ENCODE data around the gene BRSK2.

The BRSK2 gene

GRCh38 chr11:1454576-1454975, 64.8 kb downstream of the BRSK2 start:
- DNase-seq = no peak

GRCh38 chr11:1455032-1455762, 65.5 kb downstream of the BRSK2 start:
- no peak for DNase-seq

- no peak for DNase-seq
Observed at GRCh38 chr11:1455763-1456060, 66.0 kb downstream of the BRSK2 start.

- DNase-seq = no peak
Observed at GRCh38 chr11:1456176-1456575, 66.4 kb downstream of the BRSK2 start.

DNA sequence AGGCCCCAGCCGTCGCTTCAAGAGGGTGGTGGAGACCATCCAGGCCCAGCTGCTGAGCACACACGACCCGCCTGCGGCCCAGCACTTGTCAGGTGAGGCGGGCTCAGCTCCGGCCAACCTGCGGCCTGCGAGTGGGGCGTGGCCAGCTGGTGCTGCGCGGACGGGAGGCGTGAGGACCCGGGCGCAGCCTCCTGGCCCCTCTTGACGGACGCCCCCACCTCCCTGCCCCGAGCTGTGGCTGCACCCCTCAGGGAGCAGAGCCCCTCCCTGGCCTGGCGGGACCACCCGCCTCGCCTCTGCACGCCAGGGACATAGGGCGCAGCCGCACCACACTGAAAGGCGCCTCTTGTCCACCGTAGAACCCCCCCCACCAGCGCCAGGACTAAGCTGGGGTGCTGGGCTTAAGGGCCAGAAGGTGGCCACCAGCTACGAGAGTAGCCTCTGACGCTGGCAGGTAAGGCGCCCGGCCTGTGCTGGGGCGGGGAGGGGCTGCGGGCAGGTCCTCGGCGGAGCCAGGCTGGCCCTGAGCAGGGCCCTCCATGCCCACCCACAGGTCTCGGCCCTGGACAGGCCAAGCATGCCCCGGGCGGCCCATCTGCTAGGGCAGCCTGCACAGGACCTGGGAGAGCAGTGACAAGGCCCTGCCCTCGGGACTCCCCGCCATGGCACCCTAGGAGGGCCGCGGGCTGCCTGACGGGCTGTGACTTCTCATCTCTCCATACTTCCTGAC, 67.0 kb downstream of the BRSK2 start:
- DNase-seq = no peak

DNA sequence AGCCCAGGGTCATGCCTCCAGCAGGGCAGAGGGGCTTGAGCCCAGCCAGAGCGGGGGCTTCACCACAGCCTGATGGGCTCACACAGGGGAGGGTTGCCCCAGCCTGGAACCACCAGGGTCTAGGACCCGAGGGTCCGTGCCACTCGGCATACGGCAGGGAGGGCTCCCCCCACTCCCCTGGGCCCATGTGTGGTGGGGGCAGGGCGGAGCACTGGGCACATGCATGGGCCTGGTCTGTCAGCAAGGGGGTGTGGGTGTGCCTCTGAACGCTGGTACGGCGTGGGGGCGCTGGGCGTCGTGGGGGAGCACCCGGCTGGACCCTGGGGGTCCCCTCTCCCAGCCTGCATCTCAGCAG, 67.6 kb downstream of the BRSK2 start:
- DNase-seq = no peak

DNA sequence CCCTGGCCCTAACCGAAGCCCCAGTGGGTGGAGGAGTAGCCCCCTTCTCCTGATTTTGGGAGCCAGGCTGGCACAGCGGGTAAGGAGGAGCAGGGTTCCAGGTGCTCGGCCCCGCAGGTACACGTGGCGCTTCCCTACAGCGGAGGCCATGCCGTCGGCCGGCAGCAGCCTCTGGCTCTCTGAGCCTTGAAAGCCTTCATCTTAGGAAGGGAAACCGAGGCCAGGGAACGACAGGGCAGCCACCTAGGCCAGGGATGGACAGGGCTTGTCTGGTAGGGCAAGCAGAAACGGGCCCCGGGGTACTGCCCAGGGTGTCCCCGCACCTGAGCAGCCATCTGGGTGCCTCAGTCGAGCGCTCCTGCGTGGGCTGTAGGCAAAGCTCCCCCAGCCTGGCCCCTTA, 68.1 kb downstream of the BRSK2 start:
- DNase-seq = no peak

DNA sequence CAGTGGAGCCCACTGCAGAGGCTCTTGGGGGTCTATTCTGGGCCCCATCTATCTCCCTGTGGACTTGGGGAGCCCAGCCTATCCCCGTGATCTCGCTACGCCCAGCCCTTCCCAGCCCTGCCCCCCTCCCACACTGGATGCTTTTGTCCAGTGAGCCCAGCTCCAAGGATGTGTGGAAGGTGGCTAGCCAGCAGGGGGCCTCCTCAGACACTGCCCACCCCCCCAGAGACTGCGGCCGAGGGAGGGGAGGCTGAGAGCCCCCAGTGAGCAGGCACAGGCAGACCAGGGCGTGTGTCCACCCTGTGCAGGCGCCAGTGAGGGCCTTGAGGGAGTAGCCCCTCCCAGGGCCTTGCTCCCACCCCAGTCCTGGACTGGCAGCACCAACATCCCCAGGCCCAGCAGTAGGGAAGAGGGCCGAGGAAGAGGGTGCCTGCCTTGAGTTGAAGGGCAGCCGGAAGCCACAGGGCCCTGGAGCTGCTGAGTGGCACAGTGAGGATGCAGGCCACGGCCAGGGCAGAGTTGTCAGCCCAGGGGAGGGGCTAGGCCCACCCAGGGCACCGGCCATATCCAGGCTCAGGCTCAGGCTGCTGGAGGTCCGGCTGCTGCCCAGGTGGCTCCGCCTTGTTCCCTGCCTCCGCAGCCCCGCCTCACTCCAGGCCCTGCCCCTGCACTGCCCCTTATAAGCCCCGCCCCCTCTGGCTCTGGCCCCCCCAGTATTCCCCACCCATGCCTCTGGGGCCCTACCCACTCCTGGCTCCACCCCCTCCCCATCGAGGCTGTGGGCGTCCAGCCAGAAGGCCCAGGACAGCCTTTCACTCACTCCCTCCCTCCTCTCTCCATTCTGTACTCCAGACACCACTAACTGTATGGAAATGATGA, 68.8 kb downstream of the BRSK2 start:
- no peak for DNase-seq

GRCh38 chr11:1459219-1459575, 69.5 kb downstream of the BRSK2 start:
- peak; percentile 6 for DNase-seq

GRCh38 chr11:1459764-1460395, 70.1 kb downstream of the BRSK2 start:
- DNase-seq = no peak

DNA sequence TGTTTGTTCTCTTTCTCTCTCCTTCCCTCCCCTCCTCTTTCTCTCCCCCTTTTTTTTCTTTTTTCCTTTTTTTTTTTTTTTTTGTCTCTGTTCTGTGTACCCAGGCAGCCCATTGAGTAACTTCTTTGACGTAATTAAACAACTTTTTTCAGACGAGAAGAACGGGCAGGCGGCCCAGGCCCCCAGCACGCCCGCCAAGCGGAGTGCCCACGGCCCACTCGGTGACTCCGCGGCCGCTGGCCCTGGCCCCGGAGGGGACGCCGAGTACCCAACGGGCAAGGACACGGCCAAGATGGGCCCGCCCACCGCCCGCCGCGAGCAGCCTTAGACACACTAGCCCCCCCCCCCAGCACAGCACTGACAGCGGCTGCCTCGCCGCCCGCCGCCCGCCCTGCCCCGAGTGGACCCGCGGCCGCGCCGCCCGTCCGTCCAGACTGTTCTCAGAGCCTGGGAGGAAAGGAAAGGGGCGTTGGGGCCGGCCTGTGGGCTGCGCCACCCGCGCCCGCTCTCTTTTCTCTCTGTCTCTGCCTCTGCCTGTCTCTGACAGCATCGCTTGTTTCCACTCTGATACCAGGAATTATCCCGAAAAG, 70.8 kb downstream of the BRSK2 start:
- no peak for DNase-seq

GRCh38 chr11:1460986-1461825, 71.5 kb downstream of the BRSK2 start:
- no peak for DNase-seq

GRCh38 chr11:1461826-1462697, 72.3 kb downstream of the BRSK2 start:
- DNase-seq = no peak

DNA sequence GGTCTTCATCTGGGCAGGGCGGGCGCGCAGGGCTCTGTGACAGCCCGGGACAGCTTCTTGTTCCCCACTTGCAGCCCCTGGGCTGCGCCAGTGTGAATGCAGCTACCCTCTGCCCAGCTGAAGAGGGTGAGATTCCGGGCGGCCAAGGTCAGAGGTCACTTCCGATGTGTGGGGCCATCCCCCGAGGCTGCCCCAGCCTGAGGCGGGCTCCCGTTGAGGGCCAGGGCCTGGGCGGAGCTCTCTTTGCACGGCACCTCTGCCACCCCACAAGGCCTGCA, 72.9 kb downstream of the BRSK2 start:
- DNase-seq = no peak

DNA sequence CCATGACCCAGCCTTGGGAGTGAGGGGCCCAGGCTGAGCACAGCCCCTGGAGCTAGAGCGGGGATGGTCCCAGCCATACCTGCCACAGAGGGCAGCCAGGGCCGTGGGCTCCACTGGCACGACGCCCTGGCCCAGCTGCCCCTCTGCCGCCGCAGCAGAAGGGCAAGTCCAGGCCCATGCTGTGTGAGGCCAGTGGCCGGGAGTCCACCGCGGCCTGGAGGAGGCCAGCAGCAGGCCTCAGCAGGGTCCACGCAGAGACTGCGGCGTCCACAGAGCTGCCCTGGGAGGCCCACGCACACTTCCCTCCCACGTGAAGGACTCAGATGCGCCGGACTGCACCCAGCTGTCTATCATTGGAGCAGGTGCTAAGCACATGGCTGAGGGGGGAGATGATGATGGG, 73.3 kb downstream of the BRSK2 start:
- no peak for DNase-seq

- no peak for DNase-seq
Observed at GRCh38 chr11:1466784-1467183, 77.0 kb downstream of the BRSK2 start.

DNA sequence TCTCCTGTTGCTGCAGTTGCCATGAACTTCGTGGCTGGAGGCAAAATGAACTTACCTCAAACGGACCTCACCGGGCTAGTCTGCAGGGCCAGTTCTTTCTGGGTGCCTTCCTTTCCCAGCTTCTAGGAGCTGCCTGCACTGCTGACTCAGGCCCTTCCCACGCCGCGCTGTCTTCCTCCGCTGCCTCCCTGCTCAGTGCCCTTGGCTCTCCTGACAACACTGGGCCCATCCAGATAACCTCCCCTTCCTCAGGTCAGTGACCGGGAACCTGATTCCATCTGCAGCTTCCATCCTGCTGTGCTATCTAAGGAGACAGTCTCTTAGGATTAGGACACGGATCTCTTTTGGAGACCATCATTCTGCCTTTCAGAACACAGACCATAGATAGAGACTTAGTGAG, 77.5 kb downstream of the BRSK2 start:
- DNase-seq = no peak

DNA sequence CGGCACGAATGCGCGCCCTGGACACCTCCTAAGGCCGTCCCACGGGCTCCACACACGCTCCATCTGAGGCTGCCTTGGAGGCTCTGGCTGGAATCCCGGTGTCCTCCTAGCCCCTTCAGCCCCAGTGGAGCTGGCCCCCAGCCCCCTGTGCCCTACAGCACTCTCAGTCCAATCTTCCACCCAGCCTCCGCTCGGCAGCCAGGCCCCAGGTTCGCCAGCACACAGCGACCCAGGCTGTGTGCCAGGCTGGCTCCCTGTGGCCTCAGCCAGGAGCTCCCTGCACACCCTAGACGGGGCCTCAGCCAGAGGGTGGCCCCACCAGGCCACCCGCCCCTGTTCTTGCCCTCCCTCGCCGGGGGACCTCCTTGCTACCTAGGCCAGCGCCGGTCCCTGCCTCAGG, 78.3 kb downstream of the BRSK2 start:
- DNase-seq = no peak

GRCh38 chr11:1468473-1469066, 78.8 kb downstream of the BRSK2 start:
- DNase-seq = no peak

DNA sequence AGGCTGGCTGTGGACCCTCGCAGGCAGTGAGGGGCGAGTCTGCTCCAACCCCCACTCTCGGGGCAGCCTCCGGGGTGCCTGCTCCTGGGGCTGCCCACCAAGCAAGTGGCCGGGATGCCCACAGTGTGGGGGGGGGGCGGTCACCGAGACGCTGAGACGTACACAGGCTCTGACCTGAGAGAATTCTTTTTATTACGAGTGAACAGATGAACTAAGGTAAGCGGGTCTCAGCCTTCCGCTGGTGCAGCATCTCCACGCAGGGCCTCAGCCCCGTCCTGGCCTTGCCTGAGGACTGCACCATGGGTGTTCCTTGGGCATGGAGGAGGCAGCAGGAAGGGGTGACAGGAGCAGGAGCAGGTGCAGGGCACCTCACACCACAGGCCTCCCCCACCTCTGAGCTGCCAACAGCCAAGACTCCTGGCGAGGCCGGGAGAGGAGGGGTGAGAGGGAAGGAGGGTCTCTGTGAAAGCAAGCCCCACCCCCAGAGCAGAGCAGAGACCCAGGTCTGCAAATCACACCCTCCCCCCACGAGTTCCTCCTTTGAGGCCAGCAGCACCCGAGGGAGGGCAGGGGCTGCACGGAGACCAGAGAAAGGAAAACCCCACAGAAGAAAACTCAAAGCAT, 79.7 kb downstream of the BRSK2 start:
- DNase-seq = no peak
